ENCODE measurements around the gene PGLYRP1.

The PGLYRP1 gene, protein sequence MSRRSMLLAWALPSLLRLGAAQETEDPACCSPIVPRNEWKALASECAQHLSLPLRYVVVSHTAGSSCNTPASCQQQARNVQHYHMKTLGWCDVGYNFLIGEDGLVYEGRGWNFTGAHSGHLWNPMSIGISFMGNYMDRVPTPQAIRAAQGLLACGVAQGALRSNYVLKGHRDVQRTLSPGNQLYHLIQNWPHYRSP

DNA sequence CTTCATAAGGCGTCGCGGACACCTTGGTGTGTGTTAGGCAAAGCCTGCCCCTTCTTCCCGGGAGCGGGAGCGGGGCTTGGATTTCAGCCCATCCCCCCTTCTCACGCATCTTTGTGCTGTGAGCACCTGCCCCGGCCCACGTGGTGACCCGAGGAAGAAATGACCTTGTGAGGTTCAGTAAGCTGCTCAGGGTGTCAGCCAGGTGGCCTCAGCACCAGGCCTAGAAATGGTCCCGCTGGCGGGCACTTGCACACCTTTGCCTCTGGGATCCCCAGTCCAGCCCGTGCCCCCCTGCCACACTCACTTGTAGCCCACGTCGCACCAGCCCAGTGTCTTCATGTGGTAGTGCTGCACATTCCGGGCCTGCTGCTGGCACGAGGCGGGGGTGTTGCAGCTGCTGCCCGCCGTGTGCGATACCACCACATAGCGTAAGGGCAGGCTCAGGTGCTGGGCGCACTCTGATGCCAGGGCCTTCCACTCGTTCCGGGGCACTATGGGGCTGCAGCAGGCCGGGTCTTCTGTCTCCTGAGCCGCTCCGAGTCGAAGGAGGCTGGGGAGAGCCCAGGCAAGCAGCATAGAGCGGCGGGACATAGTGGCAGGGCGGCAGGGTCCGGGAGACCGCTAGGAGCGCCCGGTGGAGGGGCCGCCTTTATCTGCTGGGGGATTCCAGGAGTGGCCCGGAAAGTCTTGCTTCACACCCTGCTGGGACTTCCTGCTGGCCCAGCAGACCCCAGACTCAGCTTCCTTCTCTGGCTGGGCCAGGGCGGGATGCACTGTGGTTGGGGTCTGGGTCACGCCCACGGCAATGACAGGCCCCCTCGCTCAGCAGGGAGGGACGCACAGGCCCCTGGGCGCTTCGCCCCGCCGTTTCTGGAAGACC is at the start of gene PGLYRP1:
Gene PGLYRP1 (minus strand): TSS at position 623 of the 880 bp plus-strand sequence. CDS start 32 bp downstream, at position 591.
- DNase-seq: no peak

DNA sequence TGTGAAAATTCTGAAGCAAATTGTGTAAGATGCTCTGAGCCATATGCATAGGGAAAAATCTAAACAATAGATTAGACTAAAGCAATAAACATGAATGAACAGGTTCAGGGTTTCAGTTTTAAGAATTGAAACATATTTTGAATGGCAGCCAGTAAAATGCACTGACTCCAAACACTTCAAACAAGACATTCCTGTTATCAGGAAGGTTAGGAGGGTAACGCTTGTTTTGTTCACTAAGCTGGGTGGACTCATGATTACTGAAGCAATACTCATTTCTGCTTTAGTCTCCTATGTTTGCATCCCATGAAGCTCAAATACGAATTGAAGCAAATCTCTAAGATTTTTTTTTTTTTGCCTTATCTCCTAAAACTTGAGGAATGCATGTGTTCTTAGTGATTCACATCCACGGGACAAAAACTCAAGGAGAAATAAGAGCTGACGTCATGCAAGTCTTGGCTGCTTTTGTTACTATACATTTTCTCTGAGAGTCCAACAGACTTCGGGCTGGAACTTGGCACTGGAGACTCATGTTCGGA is 47.0 kb upstream of the PGLYRP1 start:
- no peak for DNase-seq

- DNase-seq: no peak
These were observed 45.7 kb upstream of the PGLYRP1 start for GRCh38 chr19:46068345-46069258.

- no peak for DNase-seq
These were observed 44.8 kb upstream of the PGLYRP1 start for GRCh38 chr19:46067691-46068090.

DNA sequence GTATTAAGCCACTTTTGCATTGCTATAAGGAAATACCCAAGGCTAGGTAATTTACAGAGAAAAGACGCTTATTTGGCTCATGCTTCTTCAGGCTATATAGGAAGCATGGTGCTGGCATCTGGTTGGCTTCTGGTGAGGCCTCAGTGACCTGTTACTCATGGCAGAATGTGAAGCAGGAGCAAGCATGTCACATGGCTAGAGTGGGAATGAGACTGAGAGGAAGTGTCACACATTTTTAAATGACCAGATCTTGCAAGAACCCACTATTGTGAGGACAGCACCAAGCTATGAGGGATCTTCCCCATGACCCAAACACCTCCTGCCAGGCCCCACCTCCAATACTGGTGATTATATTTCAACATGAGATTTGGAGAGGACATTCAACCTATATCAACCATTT is 43.6 kb upstream of the PGLYRP1 start:
- DNase-seq: no peak

DNA sequence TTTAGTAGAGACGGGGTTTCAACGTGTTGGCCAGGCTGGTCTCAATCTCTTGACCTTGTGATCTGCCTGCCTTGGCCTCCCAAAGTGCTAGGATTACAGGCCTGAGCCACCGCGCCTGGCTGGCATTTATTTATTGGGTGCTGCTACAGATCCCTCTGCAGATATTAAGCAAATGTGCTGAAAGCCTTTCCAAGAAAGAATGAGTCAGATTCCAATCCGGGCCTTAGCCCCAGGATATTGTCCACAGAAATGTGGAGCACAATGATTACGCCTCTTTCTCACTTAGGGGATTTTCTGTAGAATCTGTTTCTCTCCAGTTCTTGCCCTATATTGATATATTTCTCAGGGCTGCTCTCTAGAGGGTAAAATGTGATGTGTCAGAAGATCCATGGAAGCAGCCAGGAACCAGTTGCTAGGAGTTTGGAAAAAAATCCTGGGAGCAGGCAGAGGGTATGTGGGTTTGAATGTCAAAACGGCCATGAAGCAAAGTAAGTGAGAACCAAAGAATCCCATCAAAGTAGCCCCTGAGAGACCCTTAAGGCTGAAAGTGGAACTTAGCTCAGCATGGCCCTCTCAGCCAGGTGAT is 42.7 kb upstream of the PGLYRP1 start:
- DNase-seq: no peak

DNA sequence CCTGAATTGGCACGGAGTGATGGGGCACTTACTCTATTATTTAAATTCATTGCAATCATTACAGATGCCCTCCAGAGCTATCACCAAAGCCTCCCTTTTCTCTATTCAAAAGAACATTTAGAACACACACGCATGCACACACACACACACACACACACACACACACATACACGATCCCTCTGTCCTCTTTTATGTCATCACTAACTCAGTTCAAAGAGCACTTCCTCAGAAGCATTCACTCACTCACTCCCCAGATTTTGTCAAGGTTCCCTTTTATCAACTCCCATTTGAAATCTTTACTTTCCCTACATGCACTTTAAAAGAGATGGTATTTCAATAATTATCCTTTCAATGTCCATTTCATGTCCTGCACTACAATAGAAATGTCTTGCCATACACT is 40.3 kb upstream of the PGLYRP1 start:
- no peak for DNase-seq

DNA sequence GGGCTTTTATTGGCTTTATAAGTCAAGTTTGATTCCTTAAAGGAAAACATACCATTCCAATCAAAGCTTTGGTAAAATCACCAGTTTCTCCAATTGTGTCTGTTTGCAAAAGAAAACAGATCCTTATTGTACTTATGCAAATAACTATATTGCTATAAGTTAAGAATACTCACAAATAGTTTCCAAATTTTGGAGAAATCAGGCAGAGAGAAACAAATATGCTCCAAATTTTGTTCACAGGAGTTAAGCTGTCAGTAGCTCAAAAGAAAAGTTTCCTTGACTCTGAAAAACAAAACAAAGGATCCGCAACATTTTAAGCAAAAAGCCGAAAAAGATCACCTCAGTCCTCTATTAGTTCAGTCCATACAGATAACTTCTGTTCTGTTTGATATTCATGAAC is 37.2 kb upstream of the PGLYRP1 start:
- DNase-seq: no peak

GRCh38 chr19:46058778-46059177 is 35.9 kb upstream of the PGLYRP1 start:
- no peak for DNase-seq

DNA sequence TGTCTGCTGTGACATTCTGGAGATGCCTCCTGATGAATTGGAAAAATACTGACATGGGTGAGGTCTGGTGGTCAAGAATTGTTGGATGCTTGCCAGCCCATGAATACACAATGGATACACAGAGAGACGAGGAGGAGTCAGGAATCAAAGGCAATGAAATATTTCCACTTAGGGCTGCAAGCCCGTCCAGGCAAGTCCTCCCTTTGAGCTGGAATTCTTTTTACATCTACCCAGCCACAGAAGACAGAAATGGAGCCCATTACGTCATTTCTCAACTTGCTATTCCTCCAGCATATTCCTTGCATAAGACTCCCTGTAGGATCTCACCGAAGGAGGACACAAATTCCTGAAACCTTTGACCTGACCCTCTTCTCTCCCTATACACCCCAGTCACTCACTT is 33.7 kb upstream of the PGLYRP1 start:
- no peak for DNase-seq

GRCh38 chr19:46052896-46053295 is 30.0 kb upstream of the PGLYRP1 start:
- DNase-seq: no peak

- DNase-seq: no peak
These were observed 26.7 kb upstream of the PGLYRP1 start for GRCh38 chr19:46049597-46049996.

GRCh38 chr19:46043519-46043918 is 20.7 kb upstream of the PGLYRP1 start:
- DNase-seq: no peak

DNA sequence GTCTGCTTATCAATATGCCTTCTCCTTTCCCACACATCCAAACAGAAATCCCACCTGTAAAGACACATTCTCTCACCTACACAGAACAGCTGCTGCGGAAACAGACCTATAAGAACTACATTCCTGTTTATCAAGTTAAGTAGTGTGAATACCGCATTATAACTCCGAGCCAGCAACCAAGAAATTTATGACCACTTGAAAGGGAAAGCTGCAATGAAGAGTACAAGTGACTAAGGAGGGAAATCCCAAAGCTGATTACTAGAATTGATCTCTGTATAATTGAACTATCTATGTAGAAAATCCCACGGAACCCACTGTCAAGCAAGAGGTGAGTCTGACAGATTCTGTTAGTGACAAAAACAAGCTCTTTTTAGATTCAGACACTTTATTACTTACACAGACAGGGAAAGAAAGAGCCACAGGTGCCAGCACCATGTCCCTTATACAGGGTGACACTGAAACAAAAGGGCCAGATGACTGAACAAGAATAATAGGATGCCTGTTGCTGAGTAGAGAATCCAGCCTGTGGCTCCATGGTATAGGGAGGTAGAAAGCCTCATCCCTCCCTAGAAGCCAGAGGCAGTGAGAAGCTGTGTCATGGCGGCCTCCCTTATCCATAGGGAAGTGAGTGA is 19.5 kb upstream of the PGLYRP1 start:
- no peak for DNase-seq

GRCh38 chr19:46040952-46041500 is 18.2 kb upstream of the PGLYRP1 start, which contains the start of gene IGFL4:
IGFL4 (minus strand) TSS chr19:46041002; CDS start chr19:46040962, 40 bp downstream.
- DNase-seq: no peak

DNA sequence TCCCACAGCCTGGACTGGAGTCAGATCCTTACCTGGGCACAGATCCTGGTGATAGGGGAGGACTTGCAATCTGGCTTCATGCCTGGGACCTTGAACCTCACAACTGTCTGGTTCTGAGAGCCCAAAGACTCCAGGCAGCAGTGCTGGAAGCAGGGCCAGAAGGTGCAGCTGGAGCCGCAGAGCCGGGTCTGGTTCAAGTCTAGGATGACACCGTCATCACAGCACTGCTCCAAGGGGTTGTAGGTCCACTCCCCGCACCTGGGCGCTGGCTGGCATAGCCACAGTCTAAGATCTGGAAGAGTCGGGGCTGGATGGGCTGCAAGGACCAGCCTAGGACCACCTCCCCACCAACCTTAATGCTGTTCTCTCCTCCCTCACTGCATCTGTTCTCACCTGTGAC is 17.3 kb upstream of the PGLYRP1 start:
- no peak for DNase-seq

- DNase-seq: no peak
These were observed 13.9 kb upstream of the PGLYRP1 start for GRCh38 chr19:46036744-46037128.

GRCh38 chr19:46035986-46036743 is 13.3 kb upstream of the PGLYRP1 start:
- DNase-seq: no peak

- no peak for DNase-seq
These were observed 12.7 kb upstream of the PGLYRP1 start for GRCh38 chr19:46035546-46035945.

GRCh38 chr19:46033401-46033800 is 10.5 kb upstream of the PGLYRP1 start:
- DNase-seq: no peak

- DNase-seq: no peak
These were observed 9.8 kb upstream of the PGLYRP1 start for GRCh38 chr19:46032597-46033025.

Data from NCI-H2081 (cell line).